Endodermal cell (in vitro differentiated cells): ENCODE data around the gene ADAM23. TPM values are rescaled to one million over a fixed set of nuclear protein-coding genes. Genes with fewer than 3 reads are reported as not detected.

ENCODE experiments used
- DNase-seq: peaks from one replicate; pipeline ENCODE4 v3.0.0-alpha.2; 2017
- H3K27ac ChIP-seq: 2 replicates; pipeline ENCODE4 v1.5.1; 2013; ENCODE audit warnings: mild to moderate bottlenecking, low read depth, low read length, moderate library complexity
- H3K27me3 ChIP-seq: 2 replicates; pipeline ENCODE4 v1.6.1; 2013; ENCODE audit warnings: mild to moderate bottlenecking, low read length, moderate library complexity; ENCODE audit not compliant: insufficient read depth, control insufficient read depth, poor library complexity, severe bottlenecking
- H3K36me3 ChIP-seq: 2 replicates; pipeline ENCODE4 v1.7.0; 2013; ENCODE audit warnings: mild to moderate bottlenecking, low read length, moderate library complexity; ENCODE audit not compliant: control insufficient read depth, insufficient read depth
- H3K4me1 ChIP-seq: one replicate; pipeline ENCODE4 v1.7.0; 2013; ENCODE audit warnings: low read length; ENCODE audit not compliant: control insufficient read depth, insufficient read depth
- H3K4me3 ChIP-seq: 2 replicates; pipeline ENCODE4 v1.5.1; 2013; ENCODE audit warnings: mild to moderate bottlenecking, low read length, moderate library complexity
- H3K9ac ChIP-seq: 2 replicates; pipeline ENCODE4 v1.6.1; 2013; ENCODE audit warnings: mild to moderate bottlenecking, low read length, moderate library complexity; ENCODE audit not compliant: poor library complexity, severe bottlenecking; ENCODE audit errors: extremely low read depth
- H3K9me3 ChIP-seq: 2 replicates; pipeline ENCODE4 v1.6.1; 2013; ENCODE audit warnings: mild to moderate bottlenecking, low read length, moderate library complexity; ENCODE audit not compliant: control insufficient read depth
- H3K27ac Mint-ChIP-seq: 2 replicates; pipeline ENCODE4 v1.8.0; 2020; ENCODE audit warnings: mixed read lengths
- H3K27me3 Mint-ChIP-seq: 2 replicates; pipeline ENCODE4 v1.8.0; 2021; ENCODE audit warnings: mild to moderate bottlenecking, mixed read lengths; ENCODE audit not compliant: insufficient read depth
- H3K36me3 Mint-ChIP-seq: 2 replicates; pipeline ENCODE4 v1.8.0; 2020; ENCODE audit warnings: low read depth, mixed read lengths
- H3K4me1 Mint-ChIP-seq: 2 replicates; pipeline ENCODE4 v1.8.0; 2020; ENCODE audit warnings: mixed read lengths
- H3K4me3 Mint-ChIP-seq: 2 replicates; pipeline ENCODE4 v1.8.0; 2020; ENCODE audit warnings: mild to moderate bottlenecking, moderate library complexity, mixed read lengths
- H3K9me3 Mint-ChIP-seq: 2 replicates; pipeline ENCODE4 v1.8.0; 2020; ENCODE audit warnings: mild to moderate bottlenecking, mixed read lengths
- CTCF ChIP-seq: fragments of 200-600 bp; sonication (generic); conservative IDR thresholded peaks from 2 replicates; pipeline ENCODE4 v1.5.0; 2021; ENCODE audit warnings: antibody characterized with exemption, mild to moderate bottlenecking
- WGBS, 2 experiments: methylation state at CpG; one replicate each; pipeline versions ENCODE4 v1.1.5 to v1.1.7; 2013; ENCODE audit warnings: missing lambda C conversion rate in 2 of 2, mixed read lengths in 1 of 2; ENCODE audit not compliant: insufficient coverage in 1 of 2, insufficient read length in 1 of 2; 5-methylcytosine and 5-hydroxymethylcytosine counted together
- total RNA-seq, 2 donors: library from RNA; stranded (reverse); fragmentation: NEBNext Ultra II Directional in 1 of 2; extraction: Animal tissue kit (Norgen Biotek cat#: 25700) in 1 of 2; gene quantifications; 2 replicates in 1 of 2; 3 replicates in 1 of 2; pipeline ENCODE4 v1.2.1, GENCODE V29; 2021

The ADAM23 gene
- total RNA-seq, 2 donors from 2014 or later = 25.4 to 34.2 TPM

GRCh38 chr2:206616151-206616550 lies 172.8 kb downstream of the ADAM23 start:
- 82 to 90% methylated on average over 2 of the region's 2 CpGs for WGBS, 2 experiments
- Mint-ChIP-seq H3K27ac (no peak overlapping the region), H3K4me3 (no peak overlapping the region), H3K9me3 (peaks cover 6% of the 10 kb centered on the region), H3K4me1 (peaks cover 8% of the 10 kb centered on the region), H3K27me3 (no peaks in the 10 kb centered on the region), H3K36me3 (peaks cover 11% of the 10 kb centered on the region)
- Histone ChIP-seq H3K9ac (no peak overlapping the region), H3K9me3 (peaks cover 11% of the 10 kb centered on the region), H3K4me3 (no peak overlapping the region), H3K4me1 (no peaks in the 10 kb centered on the region), H3K27me3 (no peaks in the 10 kb centered on the region), H3K27ac (no peak overlapping the region), H3K36me3 (peaks cover 6% of the 10 kb centered on the region)
- TF ChIP-seq CTCF = no peak
- no peak for DNase-seq

GRCh38 chr2:206619011-206619410 lies 175.7 kb downstream of the ADAM23 start:
- Histone ChIP-seq H3K36me3 (no peaks in the 10 kb centered on the region), H3K4me3 (no peak overlapping the region), H3K27me3 (no peaks in the 10 kb centered on the region), H3K9ac (no peak overlapping the region), H3K9me3 (peaks cover 2% of the 10 kb centered on the region), H3K27ac (no peak overlapping the region), H3K4me1 (no peaks in the 10 kb centered on the region)
- no peak for TF ChIP-seq CTCF
- no peaks in the 10 kb centered on the region for H3K9me3 Mint-ChIP-seq
- no peak overlapping the region for H3K4me3 Mint-ChIP-seq
- peaks cover 5% of the 10 kb centered on the region for H3K36me3 Mint-ChIP-seq
- no peaks in the 10 kb centered on the region for H3K27me3 Mint-ChIP-seq
- H3K4me1 Mint-ChIP-seq = no peaks in the 10 kb centered on the region
- DNase-seq = no peak
- H3K27ac Mint-ChIP-seq = no peak overlapping the region
- 60 to 92% methylated on average over 1 to 3 of the region's 3 CpGs for WGBS, 2 experiments

GRCh38 chr2:206626108-206626507 lies 182.8 kb downstream of the ADAM23 start:
- H3K36me3 Mint-ChIP-seq = no peaks in the 10 kb centered on the region

More at GRCh38 chr2:206626108-206626507, 182.8 kb downstream of the ADAM23 start:
- Histone ChIP-seq H3K36me3 (no peaks in the 10 kb centered on the region), H3K4me3 (no peak overlapping the region), H3K9ac (no peak overlapping the region), H3K27me3 (no peaks in the 10 kb centered on the region), H3K9me3 (no peaks in the 10 kb centered on the region), H3K4me1 (no peaks in the 10 kb centered on the region), H3K27ac (no peak overlapping the region)
- no peak for TF ChIP-seq CTCF
- no peak overlapping the region for H3K27ac Mint-ChIP-seq
- H3K9me3 Mint-ChIP-seq = no peaks in the 10 kb centered on the region
- 83% methylated on average over 2 of the region's 2 CpGs; no CpG with 5 or more reads in 1 of the 2 experiments for WGBS, 2 experiments
- H3K27me3 Mint-ChIP-seq = peaks cover 8% of the 10 kb centered on the region
- no peak for DNase-seq
- H3K4me1 Mint-ChIP-seq = peaks cover 4% of the 10 kb centered on the region
- H3K4me3 Mint-ChIP-seq = no peak overlapping the region
